HG03558 (cell line): ENCODE measurements around the gene LMF1.

Experiments used
- ATAC-seq: cut with Tn5 transposase; IDR thresholded peaks from one replicate; pipeline ENCODE4 v1.9.1; 2021; ENCODE audit warnings: moderate number of reproducible peaks; ENCODE audit not compliant: unreplicated experiment; ENCODE audit errors: extremely low read depth

Gene LMF1

GRCh38 chr16:918068-918467 lies 52.7 kb downstream of the LMF1 start:
- no peak for ATAC-seq

DNA sequence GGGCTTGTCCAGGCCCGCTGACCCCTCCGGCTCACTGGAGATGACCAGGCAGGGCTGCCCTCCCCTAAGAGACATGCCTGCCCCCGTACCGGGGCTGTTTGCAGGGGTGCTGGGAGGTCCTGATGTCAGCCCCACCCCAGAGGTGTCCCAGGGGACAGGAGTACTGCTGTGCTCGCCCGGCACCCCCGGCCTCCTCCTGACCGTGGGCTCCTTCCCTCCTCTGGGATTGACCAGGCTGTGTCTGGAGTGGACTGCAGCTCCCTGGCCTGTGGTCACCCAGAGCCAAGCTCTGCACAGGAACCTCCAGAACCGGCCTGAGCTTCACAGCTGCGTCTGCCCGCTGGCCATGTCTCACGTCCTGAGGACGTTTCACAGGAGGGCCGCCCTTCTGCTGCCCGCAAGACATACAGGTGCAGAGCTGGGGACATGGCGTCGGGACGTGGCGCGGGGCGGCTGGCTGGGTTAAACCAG lies 53.2 kb downstream of the LMF1 start:
- ATAC-seq, result no peak

DNA sequence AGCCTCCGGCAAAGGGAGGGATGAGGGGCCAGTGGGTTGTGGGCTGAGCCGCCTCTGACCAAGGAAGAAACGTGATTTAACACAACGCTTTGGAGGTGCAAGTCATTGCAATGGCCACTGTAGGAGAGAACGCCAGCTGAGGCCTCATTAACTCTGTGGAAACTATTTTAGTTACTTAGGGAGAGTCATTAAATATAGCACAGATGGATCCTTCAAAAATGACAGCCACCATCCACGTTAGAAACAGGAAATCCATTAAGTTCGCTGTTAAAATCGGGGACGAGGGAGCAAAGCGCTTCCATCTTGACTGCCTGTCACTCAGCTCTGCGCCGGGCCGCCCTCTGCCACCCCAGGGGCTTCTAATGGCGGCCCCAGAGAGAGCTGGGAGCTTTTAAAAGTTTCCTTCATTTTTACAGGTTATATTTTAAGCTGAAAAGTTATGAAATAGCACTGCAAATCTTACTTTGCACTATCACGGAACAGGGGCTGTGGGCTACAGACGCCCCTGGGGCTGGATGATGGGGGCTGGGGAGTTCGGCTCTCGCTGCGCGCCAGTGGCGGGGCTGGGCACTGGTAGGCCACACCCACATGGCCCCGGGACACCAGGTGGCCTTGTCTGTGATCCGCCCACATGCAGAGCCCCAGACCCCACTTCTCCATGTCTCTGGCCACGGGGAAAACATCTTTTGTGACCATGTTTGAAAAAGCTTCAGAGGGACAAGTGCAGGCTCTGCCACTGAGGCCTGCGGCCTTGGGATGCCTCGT lies 54.6 kb downstream of the LMF1 start:
- no peak for ATAC-seq

- no peak for ATAC-seq
Observed at GRCh38 chr16:915546-915945, 55.2 kb downstream of the LMF1 start.

DNA sequence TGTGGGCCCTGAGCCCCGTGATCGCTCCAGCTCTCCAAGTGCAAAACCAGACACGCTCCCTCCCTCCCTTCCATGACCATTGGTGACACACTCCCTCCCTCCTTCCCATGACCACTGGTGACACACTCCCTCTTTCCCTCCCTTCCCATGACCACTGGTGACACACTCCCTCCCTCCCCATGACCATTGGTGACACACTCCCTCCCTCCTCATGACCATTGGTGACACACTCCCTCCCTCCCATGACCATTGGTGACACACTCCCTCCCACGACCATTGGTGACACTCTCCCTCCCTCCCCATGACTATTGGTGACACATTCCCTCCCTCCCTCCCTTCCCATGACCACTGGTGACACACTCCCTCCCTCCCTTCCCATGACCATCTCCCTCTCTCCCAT lies 56.3 kb downstream of the LMF1 start:
- ATAC-seq, result no peak

- ATAC-seq, result no peak
Observed at GRCh38 chr16:913817-914439, 56.9 kb downstream of the LMF1 start.

- ATAC-seq, result no peak
Observed at GRCh38 chr16:912684-913613, 57.8 kb downstream of the LMF1 start.

- ATAC-seq, result no peak
Observed at GRCh38 chr16:912322-912683, 58.5 kb downstream of the LMF1 start.

DNA sequence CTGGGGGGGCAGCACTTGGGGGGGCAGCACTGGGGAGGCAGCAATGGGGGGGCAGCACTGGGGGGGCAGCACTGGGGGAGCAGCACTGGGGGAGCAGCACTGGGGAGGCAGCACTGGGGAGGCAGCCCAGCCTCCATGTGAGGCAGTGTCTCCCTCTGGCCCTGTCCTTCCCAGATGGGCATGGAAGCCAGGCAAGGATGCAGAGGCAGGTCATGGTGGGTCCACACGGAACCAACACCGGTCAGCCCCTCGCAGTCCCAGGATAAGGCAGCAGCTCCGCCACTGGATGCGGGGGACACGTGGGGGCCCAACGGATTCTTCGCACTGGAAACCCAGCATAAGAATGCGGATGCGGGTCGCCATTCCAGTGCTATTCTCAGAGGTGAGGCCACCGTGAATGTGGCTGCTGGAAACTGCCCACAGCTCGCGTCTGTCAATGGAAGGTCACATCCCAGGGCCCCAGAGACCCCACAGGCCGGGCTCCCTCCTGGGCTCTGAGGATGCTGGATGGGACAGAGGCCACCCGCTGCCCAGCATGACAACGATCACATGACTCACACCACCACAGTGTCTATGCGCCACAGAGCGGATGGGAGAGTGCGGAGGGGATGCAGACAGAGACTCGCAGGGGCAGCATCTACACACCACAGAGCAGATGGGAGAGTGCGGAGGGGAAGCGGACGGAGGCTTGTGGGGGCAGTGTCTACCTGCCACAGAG lies 59.0 kb downstream of the LMF1 start:
- ATAC-seq, result no peak

DNA sequence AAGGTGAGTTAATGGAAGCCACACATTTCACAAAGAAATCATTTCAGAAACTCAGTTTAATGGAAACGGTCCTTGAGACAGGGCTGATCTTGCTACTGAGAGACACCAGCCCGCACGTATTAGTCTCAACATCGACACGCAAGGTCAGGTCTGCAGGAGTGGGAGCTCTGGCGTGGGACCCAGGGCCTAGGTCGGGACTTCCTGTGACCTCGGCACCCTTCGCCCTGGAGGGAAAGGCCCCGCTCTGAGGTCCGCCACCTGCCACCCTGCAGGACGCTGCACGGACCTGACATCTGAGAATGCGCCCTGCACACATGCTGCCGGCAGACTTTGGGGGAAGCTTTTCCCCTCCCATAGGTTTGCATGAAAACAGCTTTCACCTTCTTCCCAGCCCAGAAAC lies 59.7 kb downstream of the LMF1 start:
- no peak for ATAC-seq

GRCh38 chr16:910181-910580 lies 60.6 kb downstream of the LMF1 start:
- ATAC-seq, result no peak

DNA sequence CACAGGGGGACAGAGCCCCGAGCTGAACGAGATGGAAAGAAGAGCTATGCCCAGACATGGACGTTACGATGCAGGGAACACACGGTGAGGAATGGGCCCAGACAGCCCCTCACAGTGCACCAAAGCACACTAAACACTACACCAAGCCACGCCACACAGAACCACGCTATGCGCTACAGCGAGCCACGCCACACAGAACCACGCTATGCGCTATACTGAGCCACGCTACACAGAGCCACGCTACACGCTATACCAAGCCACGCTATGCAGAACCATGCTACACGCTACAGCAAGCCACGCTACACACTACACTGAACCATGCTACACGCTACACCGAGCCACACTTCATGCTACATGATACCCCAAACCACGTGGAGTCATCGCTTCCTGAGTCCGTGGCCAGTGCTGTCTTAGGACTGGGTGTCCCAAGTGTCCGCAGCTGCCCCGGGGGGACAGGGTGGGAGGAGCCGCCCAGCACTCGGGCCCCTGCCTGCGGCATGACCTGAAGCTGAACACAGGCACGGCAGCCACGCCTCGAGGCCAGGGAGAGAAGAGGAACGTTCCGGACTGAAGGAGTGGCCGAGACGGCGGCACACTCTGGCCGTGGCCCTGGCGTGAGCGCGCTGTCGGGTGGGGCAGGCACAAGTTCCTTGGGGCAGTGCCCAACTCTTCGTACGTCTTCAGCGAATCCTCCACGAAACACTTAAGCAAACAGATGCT lies 61.3 kb downstream of the LMF1 start:
- no peak for ATAC-seq

GRCh38 chr16:908526-909155 lies 62.1 kb downstream of the LMF1 start:
- ATAC-seq, result no peak

DNA sequence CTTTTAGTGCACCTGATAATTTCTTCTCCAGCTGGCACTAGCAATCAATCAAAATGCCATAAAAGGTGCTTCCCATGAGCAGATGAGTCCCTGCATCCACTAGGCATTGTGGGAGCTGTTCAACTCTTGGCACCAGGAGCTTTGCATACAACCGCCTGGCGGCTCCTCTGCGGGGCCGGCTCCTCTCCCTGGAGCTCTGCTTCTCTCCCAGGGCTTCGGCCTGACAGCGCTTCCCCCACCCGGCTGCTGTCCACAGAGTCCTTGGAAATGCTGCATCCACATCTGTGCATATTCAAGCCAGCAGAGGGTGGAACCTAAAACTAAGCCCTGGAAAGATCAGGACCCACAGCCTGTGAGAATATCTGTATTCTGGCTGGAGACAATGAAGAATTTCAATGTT lies 62.9 kb downstream of the LMF1 start:
- no peak for ATAC-seq

GRCh38 chr16:907361-907760 lies 63.4 kb downstream of the LMF1 start:
- no peak for ATAC-seq

- no peak for ATAC-seq
Observed at GRCh38 chr16:906296-906695, 64.5 kb downstream of the LMF1 start.

DNA sequence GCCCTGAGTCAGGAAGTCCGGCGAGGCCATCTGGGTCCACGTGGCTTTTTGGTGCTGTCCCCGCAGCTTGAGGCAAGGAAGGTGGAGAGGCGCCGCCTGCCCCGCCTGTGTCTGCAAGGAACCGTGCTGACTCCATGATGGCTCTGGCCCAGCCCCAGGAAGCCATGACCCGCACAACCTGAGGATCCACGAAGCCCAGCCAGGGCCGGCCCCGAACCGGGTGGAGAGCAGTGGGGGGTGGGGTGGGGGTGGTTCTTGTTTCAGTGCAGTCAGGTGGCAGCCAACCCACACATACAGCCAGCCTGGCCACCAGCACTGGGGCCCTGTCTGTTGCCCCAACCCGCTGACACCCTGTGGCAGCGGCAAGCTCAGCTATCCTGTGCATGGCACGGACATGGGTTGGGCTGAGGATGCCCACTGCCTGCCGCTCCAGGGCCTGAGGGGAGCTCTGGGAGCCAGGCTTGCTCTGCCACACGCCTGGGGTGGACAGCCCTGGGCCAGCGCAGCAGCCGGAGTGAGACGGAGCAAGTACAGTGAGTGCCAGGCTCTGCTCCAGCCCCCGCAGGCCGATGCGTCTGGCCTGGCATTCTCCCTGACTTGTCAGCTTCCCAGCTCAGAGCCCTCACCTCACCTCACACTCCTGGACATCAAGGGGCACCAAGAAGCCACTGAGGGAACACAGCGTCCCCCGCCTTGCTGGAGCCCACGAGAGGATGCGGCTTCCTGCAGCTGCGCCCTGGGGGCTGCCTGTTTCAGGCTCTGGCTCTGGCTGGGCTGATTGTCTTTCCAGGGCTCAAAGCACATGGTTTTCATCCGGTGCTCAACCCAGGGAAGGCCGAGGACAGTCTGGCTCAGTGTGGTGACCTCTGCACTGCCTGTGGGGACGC lies 68.8 kb downstream of the LMF1 start:
- ATAC-seq, result no peak

DNA sequence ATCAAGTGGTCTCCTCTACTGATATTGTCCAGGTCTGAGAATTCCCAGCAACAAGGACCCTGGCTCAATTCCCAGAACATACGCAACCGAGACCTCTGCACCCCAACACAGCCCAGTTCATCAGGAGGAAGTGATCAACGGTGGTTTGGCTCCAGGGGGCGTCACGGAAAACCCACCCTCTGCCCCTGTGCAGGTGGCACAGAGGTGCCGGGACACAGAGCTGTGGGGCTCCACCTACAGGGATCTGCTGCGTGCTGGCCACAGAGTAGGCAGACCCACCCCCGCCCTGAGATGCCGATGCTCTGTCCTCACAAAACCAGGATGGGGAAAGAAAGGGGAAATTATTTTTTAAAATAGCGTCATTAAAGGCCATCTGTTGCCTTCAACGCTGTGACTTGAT lies 69.6 kb downstream of the LMF1 start:
- ATAC-seq, result no peak
